GM19025 (cell line): Measurements from ENCODE around the gene GNAO1.

ENCODE experiments used
- ATAC-seq: cut with Tn5 transposase; IDR thresholded peaks from one replicate; pipeline ENCODE4 v1.9.1; 2021; ENCODE audit warnings: mild to moderate bottlenecking, low read depth, moderate library complexity; ENCODE audit not compliant: unreplicated experiment

Gene GNAO1

GRCh38 chr16:56327929-56328258 is 136.6 kb downstream of the GNAO1 start:
- no peak for ATAC-seq

DNA sequence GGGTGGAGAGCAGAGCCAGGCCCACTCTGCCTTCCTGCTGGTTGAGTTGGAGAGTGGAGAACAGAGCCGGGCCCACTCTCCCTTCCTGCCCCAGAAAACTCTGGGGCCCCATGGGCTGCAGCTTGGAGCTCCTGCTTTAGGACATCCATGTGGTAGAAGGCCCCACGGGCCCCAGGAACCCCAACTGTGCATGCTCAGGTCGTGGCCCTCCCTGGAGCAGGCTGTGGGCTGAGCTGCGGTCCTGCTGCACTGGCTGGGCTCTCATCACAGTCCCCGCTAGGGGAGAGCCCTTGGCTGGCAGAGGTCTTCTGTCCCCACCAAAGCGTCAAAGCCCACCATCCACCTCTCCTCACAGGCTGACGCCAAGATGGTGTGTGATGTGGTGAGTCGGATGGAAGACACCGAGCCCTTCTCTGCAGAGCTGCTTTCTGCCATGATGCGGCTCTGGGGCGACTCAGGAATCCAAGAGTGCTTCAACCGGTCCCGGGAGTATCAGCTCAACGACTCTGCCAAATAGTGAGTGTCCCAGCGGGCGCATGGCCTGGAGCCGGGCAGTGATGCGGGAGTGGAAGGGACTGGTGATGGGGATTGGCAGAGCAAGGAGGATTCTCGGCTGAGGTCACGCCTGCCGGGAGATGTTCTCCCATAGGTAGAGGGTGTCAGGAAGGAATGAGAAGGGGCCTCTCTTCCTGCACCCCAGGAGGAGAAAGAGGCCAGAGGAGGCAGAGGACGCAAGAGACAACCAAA is 137.2 kb downstream of the GNAO1 start:
- no peak for ATAC-seq

- ATAC-seq, result no peak
These were observed 138.6 kb downstream of the GNAO1 start for GRCh38 chr16:56329887-56330286.

- ATAC-seq, result no peak
These were observed 139.2 kb downstream of the GNAO1 start for GRCh38 chr16:56330476-56330875.

DNA sequence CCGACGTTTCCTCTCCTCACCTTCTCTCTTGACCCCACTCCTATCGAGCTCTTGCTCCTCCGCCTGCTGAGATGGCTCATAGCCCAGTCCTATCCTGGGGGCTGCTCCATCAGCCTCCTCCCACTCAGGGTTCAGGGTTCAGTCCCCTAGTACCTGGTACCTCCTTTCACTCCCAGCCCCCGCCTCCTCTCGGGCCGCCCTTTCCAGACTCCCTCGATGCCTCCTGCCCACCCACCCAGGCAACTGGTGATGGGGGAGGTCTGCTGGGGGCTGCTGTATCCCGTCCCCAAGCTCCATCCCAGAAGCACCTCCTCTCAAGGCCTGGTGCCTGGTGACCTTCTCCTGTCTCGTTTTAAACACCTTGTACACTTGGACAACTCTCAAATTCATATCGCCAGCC is 140.1 kb downstream of the GNAO1 start:
- ATAC-seq, result no peak

DNA sequence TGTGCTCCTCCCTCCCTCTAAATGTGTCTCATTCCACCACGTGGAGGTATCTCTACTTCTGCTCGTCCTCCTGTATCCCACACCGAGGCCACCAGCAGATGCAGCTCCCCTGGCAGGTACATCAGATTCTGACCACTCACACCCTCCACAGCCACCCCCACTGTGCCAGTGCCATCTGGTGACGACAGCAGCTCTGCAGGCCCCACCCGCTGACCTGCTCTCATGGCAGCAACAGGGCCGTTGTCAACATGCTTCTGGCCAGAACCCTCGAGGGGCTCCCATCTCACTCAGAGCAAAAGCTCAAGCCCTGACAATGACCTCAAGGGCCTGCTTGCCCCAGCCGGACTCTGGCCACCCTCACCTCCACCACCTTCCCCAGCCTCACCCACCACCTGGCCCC is 140.6 kb downstream of the GNAO1 start:
- ATAC-seq, result no peak

DNA sequence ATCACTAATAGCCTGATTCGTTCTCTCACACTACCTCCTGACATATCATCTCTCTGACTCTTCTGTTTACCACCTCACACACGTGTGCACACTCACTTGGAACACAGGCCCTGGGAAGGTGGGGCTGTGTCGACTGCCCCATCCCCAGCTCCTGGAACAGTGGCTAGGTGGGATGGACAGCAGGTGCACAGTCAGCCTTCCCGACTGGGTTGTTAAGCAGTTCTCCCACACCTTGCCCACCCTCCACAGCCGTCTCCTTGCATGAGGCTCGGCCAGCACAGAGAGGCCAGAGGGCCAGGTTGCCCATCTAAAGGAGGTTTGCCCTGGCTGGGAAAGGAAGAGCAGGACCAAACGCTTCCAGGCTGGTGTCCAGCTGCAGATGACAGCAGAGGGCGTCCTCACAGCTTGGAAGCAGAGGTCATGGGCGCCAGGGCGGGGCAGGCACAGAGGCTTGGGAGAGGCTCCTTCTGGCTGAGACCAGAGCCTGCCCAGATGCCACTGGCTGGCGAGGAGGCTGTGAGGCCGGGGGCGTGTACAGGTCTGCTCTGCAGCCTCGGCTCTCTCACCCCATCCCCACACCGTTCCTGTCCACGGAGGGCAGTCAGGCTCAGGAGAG is 141.3 kb downstream of the GNAO1 start:
- ATAC-seq, result no peak

DNA sequence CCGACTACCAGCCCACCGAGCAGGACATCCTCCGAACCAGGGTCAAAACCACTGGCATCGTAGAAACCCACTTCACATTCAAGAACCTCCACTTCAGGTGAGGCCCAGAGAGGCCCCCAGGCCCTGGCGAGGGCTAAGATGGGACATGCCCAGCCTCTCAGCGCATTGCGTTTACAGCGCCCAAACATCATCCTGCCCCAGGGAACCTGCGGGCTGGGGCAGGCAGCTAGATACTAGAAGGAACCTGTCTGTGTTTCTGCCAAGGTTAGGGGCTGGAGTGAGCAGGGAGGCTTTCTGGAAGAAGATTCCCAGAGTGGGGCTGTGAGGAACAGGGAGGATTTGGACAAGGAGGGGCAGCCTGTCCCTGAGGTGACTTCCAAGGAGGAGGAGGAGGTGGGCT is 143.5 kb downstream of the GNAO1 start:
- no peak for ATAC-seq

- ATAC-seq, result no peak
These were observed 144.9 kb downstream of the GNAO1 start for GRCh38 chr16:56336071-56336688.

DNA sequence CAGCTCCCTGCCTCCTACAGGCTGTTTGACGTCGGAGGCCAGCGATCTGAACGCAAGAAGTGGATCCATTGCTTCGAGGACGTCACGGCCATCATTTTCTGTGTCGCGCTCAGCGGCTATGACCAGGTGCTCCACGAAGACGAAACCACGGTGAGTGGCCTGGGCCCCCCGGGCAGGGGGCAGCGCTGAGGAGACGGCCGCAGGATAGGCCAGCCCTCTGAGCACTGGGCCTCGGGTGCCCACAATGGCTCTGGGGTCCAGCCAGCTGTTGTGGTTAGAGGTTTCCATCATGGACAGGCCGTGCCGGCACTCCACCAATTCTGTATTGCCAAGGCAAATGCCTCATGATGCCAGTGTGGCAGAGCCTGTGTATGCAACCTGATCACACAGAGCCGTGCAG is 145.4 kb downstream of the GNAO1 start:
- ATAC-seq, result no peak

GRCh38 chr16:56337131-56337857 is 146.0 kb downstream of the GNAO1 start:
- no peak for ATAC-seq

DNA sequence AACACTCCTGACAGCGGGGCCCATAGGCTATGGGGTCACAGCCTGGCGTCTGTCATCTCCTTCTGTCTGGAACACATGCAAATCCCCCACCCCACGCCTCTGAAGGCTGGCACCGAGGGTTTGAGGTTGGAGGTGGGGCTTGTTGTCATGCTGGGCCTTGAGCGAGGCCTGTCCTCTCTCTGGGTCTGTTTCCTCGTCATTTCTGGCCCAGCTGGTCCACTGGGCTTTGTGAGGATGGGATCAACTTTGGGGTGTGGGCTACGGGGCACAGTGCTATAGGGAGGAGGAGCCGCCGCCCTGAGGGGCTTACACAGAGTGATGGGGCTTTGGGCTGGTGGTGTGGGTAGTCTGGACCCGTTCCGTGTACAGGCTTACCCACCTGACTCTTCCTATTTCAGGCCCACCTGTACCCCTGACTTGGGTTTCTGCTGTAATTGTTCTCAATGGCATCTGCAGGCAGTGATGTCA is 146.6 kb downstream of the GNAO1 start:
- no peak for ATAC-seq

DNA sequence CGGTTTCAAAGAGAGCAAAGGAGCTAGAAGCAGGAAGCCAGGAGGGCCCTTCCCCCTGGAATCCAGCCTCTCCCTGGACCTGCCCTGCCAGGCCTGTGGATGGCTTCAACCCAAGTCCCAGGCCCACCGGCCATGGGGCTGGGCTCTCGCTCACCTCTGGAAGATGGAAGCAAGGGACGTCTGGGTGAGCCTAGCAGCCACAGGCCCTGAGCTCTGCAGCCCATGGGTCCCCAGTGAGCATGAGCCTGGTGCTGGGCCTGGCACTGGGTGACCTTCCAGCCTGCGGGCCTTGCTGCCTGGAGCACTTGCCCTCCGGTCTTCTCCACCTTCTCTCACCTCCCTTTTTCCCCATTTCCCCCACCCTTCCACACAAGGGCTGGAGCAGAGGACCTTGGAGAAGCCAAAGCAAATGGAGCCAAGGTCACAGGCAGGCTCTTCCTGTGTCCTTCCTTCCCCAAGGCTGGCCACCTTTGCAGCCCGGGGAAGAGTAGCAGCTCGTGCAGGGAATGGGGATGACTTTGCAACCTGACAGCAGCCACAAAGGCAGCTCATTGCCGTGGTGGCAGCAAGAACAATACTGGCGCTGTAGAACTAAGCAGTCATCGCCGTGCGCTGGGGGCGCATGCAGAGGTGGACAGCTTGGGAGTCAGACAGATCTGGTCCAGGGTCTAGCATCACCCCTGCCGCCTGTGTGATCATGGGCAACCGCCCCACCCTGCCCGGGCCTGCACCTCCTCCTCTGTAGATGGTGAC is 147.5 kb downstream of the GNAO1 start:
- ATAC-seq, result no peak

DNA sequence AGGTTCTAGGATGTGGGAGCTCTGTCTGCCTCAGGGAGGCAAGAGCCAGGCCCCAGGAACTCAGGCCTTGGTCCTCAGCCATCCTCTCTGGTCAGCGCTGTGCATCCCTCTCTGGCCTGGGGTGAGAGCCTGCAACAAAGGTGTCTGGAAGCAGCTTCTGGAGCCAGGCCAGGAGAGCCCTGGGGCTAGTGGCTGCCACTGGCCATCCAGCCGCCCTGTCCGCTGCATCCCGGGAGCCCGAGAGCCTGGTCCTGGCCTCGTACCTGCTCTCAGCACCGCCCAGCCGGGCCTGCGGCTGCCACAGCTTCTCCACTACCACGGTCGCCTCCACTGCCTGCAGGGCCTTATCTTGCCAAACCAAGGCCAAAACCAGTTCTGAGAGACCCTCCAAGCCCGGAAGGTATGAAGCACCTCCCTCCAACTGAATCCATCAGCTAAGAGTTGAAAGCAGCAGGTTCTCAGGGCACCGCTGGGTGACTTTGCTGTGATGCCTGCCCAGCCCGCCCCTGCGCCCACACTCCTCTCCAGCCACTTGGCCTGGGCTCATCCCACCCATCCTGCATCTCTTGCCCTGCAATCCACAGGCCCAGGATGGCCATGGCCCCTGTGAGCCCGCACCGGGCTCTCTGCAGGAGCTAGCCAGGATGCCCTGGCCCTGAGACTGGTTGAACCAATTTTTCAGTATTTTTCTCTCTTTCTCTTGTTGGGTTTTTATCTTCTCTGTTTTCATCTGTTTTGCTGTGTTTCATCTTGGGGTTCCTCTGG is 148.3 kb downstream of the GNAO1 start:
- ATAC-seq, result no peak

GRCh38 chr16:56340416-56340815 is 149.1 kb downstream of the GNAO1 start:
- no peak for ATAC-seq

DNA sequence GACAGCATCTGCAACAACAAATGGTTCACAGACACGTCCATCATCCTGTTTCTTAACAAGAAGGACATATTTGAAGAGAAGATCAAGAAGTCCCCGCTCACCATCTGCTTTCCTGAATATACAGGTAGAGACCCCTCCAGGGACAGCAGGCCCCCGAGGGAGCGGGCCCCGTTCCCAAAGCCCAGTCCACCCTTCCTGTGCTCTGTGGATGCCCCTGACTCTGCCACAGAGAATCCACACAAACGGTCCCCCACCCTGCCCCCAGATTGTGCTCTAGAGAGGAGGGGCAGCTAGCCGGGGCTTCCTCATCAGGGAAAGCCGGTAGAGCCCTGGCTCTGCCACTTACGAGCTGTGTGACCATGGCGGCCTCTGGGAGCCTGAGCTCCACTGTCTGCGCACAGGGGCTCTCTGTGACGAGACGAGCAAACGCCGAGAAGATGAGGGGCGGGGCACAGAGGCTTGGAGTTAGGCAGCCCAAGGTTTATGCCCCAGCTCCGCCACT is 149.6 kb downstream of the GNAO1 start:
- ATAC-seq, result no peak

DNA sequence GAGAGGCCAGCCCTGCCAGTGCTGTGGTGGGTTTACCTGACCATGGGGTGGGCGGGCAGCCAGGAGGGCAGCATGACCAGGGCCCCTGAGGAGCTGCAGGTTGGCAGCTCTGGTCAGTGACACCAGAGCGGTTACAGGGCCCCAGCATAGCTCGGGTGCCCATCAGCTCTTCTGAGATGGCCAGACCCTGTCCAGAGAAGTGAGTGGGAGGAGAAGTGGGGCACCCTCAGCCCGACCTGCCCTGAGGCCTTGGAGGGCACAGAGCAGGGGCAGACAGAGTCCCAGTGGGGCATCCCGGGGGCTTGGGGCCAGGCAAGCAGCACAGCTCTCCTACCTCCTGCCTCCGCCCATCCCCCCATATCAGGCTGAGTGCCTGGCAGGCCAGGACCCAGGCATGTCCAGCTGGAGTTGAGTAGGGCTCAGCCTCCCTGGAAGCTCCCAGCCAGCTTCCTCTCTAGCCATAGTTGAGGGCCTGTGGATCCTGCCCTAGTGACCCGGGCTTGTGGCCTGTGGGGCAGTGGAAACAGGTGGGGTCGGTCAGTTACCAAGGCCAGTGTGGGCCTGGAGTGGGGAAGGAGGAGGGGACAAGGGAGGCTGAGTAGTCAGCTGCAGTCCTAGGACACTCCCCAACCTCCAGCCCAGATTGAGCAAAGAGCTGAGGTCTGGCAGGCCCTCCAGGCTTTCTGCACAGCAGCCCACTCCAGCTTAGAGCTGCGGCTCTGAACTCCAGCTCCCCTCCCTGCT is 150.5 kb downstream of the GNAO1 start:
- no peak for ATAC-seq

GRCh38 chr16:56343661-56344517 is 152.6 kb downstream of the GNAO1 start:
- no peak for ATAC-seq
